Hepatocyte (in vitro differentiated cells): Measurements from ENCODE around the gene FOXP4.

Experiments used
- CTCF ChIP-seq: fragments of 200-600 bp; sonication (generic); IDR thresholded peaks from 2 replicates; pipeline ENCODE4 v1.5.1; 2016; ENCODE audit warnings: antibody characterized with exemption, mild to moderate bottlenecking; ENCODE audit not compliant: poor library complexity
- EZH2 ChIP-seq: fragments of 200-600 bp; sonication (generic); IDR thresholded peaks from 2 replicates; pipeline ENCODE4 v1.6.1; 2016; ENCODE audit warnings: antibody characterized with exemption, mild to moderate bottlenecking, borderline replicate concordance
- EZH2phosphoT487 ChIP-seq: fragments of 200-600 bp; sonication (generic); IDR thresholded peaks from one replicate; pipeline ENCODE4 v1.6.1; 2018; ENCODE audit warnings: antibody characterized with exemption, mild to moderate bottlenecking, low read depth, moderate library complexity; ENCODE audit not compliant: unreplicated experiment, severe bottlenecking

GRCh38 chr6:41505122-41506049, 40.8 kb upstream of the FOXP4 start:
- TF ChIP-seq CTCF (no peak), EZH2 (no peak), EZH2phosphoT487 (no peak)
